ENCODE data around the gene TLN1.

TLN1 gene, protein sequence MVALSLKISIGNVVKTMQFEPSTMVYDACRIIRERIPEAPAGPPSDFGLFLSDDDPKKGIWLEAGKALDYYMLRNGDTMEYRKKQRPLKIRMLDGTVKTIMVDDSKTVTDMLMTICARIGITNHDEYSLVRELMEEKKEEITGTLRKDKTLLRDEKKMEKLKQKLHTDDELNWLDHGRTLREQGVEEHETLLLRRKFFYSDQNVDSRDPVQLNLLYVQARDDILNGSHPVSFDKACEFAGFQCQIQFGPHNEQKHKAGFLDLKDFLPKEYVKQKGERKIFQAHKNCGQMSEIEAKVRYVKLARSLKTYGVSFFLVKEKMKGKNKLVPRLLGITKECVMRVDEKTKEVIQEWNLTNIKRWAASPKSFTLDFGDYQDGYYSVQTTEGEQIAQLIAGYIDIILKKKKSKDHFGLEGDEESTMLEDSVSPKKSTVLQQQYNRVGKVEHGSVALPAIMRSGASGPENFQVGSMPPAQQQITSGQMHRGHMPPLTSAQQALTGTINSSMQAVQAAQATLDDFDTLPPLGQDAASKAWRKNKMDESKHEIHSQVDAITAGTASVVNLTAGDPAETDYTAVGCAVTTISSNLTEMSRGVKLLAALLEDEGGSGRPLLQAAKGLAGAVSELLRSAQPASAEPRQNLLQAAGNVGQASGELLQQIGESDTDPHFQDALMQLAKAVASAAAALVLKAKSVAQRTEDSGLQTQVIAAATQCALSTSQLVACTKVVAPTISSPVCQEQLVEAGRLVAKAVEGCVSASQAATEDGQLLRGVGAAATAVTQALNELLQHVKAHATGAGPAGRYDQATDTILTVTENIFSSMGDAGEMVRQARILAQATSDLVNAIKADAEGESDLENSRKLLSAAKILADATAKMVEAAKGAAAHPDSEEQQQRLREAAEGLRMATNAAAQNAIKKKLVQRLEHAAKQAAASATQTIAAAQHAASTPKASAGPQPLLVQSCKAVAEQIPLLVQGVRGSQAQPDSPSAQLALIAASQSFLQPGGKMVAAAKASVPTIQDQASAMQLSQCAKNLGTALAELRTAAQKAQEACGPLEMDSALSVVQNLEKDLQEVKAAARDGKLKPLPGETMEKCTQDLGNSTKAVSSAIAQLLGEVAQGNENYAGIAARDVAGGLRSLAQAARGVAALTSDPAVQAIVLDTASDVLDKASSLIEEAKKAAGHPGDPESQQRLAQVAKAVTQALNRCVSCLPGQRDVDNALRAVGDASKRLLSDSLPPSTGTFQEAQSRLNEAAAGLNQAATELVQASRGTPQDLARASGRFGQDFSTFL (N-terminal part only)

DNA sequence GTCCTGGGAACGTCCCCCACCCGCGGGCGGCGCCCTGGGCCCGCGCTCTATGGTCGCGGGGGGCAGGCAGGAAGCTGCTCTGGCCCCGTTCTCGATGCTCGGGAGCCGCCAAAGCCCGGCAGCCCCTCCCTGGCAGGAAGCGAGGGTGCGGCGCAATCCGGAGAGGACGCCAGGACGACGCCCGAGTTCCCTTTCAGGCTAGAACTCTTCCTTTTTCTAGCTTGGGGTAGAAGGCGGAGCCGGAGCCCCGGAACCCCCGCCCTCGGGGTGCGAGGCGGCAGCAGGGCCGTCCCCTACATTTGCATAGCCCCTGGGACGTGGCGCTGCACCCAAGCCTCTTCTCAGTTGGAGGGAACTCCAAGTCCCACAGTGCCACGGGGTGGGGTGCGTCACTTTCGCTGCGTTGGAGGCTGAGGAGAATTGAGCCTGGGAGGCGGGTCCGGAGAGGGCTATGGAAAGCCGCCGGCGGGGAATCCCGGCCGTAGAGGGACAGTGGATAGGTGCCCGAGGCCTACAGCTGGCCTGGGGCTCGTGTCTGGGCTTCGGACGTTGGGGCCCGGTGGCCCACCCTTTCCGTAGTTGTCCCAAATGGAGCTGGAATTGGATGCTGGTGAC is at the start of gene TLN1, which contains the start of gene CREB3:
TSS of gene TLN1 (minus strand) at position 11 of the 615 bp plus-strand sequence. CDS start 6,501 bp downstream, outside the sequence.
TSS of gene CREB3 (plus strand) at position 482 of the 615 bp plus-strand sequence. CDS start at position 589, 107 bp downstream.
- DNase-seq, result peak; percentile 99

GRCh38 chr9:35781066-35781465 is 49.1 kb upstream of the TLN1 start:
- no peak for DNase-seq

DNA sequence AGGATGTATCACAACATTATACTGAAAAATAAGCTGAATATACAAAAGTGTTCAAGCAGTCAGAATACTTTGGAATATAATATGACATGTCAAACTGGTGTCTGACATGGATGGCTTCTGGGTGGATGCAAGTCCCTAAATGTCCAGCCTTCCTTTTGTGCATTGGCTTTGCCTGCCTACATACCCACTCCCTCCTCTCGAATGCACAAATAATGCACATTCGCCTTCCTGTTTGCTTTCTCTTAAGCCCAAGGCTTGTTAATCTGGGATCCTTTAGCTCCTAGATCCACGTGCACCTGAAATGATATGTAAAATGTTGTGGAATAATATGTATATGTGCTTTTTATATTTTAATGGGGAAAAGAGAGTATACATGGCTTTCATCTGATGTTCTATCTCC is 46.5 kb upstream of the TLN1 start:
- no peak for DNase-seq

- no peak for DNase-seq
Measured at GRCh38 chr9:35776018-35776417, 44.0 kb upstream of the TLN1 start.

GRCh38 chr9:35774907-35775635 is 43.1 kb upstream of the TLN1 start:
- peak; percentile 55 for DNase-seq

DNA sequence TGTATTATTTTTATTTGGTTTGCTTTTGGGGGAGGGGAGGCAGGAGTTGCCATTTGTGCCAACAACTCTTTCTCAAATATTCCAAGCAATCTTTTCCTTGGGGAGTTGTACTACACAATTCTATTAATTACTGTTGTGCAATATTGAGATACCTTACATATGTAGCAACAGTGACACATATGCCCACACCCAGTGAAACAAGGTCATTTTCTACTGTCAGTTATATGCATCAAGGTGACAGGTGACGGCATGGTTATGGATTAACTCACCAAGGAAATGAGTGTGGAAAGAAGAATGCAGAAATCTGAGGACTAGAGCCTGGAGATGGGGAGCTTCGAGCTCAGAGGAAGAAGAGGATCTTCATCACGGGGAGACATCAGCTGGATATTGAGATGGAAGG is 39.9 kb upstream of the TLN1 start:
- DNase-seq, result no peak

DNA sequence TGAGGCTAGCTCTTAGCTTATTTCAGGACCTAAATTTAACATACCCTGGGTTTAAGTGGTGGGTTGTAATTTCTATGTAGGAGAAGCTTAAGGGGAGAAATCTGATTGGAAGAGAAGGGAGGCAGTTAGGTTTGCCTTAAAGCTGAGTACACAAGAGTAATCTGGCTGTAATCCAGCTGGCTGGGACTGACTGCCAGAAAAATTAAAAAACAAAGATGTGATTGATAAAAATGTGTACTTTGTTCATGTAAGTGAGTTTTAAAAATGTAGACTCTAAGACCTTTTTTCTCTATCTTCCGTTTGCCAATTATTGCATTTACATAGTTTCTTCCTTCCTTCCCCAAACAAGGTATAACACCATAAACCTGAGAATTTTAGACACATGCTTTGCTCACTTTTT is 39.5 kb upstream of the TLN1 start:
- DNase-seq, result no peak

DNA sequence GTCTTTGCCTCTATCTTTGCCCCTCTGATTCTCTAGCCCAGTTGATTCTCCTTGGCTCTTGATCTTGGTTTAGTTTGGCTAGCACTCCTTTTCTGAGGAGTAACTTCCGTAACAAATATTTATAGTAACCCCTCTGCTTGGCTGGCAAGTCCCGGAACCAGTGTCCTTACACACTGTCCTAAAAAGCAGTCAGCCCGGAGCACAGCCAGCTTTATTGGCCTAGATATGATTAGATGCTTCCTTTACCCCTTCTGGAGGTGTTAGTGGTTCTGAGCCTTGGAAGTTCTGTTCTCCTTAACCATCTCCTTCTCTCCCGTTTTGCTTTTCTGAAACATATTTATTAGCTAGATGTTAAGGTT is 39.1 kb upstream of the TLN1 start:
- DNase-seq, result no peak

DNA sequence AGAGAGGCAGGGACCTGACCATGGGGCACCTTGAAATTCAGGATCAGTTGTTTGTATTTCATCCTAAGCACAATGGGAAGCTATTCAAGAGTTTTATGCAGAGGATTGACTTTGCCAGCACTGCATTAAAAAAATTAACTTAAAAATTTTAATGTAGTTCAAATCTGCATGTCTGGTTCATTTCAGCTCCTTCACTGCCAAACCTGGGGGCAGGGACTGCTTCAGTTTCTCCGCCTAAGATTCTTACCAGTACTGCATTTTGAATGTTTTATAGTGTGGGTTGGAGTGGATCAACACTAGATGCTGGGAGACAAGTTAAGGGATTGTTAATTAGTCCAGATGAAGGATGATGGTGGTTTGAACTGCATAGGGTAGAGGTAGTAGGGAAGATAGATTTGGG is 37.8 kb upstream of the TLN1 start:
- DNase-seq, result no peak

DNA sequence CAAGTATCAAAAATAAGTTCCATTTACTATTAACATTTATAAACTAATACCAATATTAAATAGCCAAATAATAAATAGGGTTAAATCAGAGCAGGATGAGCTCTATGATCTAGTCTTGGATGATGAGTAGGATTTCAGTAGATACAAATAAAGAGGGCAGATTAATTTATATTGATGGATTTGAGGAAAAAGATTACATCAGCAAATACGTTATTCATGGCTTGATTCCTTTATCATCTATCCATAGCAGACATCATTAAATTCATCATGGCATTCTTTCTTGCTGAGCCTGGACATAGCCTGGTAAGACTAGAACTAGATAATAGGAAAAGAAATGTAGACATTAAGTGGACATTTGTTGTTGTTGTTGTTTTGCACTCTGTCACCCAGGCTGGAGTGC is 35.5 kb upstream of the TLN1 start:
- DNase-seq, result no peak

- no peak for DNase-seq
Measured at GRCh38 chr9:35766997-35767396, 35.0 kb upstream of the TLN1 start.

- no peak for DNase-seq
Measured at GRCh38 chr9:35763803-35764202, 31.8 kb upstream of the TLN1 start.

- DNase-seq, result no peak
Measured at GRCh38 chr9:35763181-35763580, 31.2 kb upstream of the TLN1 start.

DNA sequence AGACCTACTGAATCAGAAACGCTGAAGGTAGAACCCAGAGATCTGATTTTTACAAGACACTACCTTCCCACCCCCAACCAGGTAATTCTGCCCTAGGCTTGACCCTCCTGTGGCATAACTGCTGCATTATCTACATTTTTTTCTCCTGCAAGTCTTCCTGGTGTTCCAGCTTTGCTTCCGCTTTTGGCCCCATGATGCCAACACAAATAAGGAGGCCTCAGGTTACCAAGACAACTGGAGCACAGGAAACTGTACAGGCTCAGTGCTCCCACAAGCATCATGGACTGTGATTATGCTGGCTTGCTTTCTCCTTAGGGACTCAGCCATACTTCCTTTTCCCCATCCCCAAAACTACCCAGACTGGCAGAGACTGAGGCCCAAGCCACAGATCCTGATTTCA is 28.7 kb upstream of the TLN1 start:
- DNase-seq, result no peak

GRCh38 chr9:35759795-35760194 is 27.8 kb upstream of the TLN1 start:
- DNase-seq, result no peak

DNA sequence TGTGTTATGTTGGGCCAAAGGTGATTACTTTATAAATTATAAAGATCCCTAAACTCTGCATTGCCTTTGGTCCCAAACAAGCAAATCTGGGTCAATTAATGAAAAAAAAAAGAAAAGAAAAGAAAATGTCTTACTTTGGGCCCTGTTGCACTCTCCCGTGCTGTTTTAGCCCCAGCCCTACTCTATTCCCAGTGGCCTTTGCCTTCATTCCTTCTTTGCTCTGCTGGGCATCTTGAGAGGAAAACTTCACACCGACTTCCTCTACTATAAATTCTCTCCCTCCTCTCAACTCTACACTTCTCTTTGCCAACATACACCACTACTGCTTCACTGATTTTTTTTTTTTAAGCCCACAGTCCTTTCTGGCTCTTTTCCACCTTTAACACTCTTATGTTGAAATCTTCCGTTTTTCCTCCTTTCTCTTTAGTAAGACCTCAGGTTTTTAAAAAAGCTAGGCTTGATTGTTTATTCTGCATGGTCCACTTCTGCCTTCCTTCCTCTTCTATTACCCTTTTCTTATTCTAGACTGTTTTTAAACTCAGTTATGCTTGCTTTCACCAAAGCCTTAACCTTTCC is 26.6 kb upstream of the TLN1 start:
- DNase-seq, result no peak

GRCh38 chr9:35757892-35758275 is 25.9 kb upstream of the TLN1 start:
- no peak for DNase-seq

- no peak for DNase-seq
Measured at GRCh38 chr9:35757226-35757891, 25.4 kb upstream of the TLN1 start.

GRCh38 chr9:35756275-35757225 is 24.6 kb upstream of the TLN1 start:
- DNase-seq, result peak; percentile 22

DNA sequence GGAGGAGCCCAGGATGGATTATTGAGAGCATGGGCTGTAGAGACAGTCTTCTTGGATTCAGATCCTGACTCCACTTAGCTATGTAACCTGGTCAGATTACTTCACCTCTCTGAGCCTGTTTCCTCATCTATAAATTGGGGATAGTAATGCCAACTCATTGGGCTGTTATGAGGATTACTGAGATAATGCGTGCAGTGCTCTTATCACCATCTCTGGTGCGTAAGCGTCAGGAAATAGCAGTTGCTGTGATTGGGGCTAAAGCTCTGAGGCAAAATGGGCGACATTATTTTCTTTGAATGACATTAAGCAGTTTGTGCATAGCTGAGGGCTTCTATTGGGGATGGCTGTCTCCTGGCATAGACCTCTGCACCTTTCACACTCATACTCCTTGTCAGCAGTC is 23.1 kb upstream of the TLN1 start:
- DNase-seq, result no peak

Data from MV-4-11 (cell line).